Activated effector memory CD4-positive, alpha-beta T cell treated with anti-CD3 and anti-CD28 coated beads, Interleukin-2, amount 50 U/mL, for 16 hours (primary cell): Measurements from ENCODE around the gene AP3B2.
"Not testable (repeated sequence)": the region's sequence is repeated elsewhere in the genome, so short reads cannot be mapped to it uniquely, and the experiment has no call there.

ENCODE experiments used
- DNase-seq: peaks from one replicate; pipeline ENCODE4 v3.0.0-alpha.2; 2020

Gene AP3B2, protein sequence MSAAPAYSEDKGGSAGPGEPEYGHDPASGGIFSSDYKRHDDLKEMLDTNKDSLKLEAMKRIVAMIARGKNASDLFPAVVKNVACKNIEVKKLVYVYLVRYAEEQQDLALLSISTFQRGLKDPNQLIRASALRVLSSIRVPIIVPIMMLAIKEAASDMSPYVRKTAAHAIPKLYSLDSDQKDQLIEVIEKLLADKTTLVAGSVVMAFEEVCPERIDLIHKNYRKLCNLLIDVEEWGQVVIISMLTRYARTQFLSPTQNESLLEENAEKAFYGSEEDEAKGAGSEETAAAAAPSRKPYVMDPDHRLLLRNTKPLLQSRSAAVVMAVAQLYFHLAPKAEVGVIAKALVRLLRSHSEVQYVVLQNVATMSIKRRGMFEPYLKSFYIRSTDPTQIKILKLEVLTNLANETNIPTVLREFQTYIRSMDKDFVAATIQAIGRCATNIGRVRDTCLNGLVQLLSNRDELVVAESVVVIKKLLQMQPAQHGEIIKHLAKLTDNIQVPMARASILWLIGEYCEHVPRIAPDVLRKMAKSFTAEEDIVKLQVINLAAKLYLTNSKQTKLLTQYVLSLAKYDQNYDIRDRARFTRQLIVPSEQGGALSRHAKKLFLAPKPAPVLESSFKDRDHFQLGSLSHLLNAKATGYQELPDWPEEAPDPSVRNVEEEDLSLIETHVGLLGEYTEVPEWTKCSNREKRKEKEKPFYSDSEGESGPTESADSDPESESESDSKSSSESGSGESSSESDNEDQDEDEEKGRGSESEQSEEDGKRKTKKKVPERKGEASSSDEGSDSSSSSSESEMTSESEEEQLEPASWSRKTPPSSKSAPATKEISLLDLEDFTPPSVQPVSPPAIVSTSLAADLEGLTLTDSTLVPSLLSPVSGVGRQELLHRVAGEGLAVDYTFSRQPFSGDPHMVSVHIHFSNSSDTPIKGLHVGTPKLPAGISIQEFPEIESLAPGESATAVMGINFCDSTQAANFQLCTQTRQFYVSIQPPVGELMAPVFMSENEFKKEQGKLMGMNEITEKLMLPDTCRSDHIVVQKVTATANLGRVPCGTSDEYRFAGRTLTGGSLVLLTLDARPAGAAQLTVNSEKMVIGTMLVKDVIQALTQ

DNA sequence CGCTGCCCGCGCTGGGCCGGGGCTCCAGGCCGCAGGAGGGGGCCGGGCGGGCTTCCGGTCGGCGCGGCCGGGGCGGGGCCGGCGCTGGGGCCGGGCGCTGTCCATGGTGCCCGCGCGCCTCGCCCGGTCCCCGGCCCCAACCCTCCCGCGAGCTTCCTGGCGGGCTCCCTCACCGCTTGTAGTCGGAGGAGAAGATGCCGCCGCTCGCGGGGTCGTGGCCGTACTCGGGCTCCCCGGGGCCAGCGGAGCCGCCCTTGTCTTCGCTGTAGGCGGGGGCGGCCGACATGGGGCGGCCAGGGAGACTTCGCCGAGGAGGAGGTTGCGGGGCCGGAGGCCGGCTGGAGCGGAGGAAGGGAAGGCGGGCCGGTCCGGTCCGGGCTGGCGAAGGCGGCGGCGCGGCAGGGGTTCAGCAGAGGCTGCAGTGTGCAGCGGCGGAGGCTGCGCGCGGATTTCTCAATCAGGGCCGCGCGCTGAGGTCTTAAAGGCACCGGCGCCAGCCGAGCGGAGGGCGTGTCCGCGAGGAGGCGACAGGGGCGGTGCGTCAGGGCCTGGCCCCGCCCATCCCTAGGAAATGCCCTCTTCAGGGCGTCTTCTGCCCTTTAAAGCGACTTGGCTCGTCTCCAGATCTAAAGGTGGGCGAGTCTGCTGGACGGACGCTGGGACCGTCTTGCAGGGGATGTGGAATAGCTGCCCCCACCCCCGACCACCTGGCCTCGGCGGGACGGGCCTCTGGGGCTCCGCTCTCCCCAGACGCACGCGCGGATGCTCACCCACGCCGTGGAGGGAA, at the start of gene AP3B2:
Gene AP3B2, minus strand, starts transcription at position 455 of the 787 bp plus-strand sequence. Its CDS starts 169 bp downstream, at position 286.
- peak; percentile 89 for DNase-seq

DNA sequence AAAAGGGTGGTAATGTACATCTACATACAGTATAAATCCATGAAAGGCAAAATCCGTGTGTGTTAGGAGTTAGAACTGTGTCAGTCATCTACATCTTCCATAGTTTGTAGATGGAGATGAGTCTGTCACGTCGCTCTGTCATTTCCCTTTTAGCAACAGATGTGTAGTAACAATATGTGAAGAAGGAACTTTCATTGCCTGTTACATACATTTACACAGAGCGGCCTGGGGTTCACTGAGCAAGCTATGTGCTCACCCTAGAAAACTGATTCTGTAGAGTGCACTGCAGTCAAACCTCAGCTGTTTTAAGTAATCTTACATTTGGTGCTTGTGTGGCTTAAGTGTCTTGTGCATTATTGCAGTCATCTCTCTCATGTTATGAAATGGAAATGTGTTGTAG, 41.6 kb upstream of the AP3B2 start:
- no peak for DNase-seq

DNA sequence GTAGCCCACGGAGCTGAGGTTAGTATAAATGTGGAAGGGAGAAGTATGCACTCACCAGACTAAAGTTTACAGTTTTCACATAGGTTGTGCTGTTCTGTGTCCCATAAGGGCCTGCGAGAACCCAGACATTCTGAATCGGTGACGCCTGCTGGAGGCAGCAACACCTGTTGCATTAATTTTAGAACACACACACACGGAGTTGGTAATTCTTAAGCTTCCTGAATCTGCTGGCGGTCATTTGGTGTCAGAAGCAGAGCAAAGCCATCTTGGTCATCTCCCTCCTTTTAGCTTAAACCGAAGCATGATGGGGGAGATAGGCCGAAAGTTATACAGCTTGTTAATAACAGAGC, 41.1 kb upstream of the AP3B2 start:
- no peak for DNase-seq

DNA sequence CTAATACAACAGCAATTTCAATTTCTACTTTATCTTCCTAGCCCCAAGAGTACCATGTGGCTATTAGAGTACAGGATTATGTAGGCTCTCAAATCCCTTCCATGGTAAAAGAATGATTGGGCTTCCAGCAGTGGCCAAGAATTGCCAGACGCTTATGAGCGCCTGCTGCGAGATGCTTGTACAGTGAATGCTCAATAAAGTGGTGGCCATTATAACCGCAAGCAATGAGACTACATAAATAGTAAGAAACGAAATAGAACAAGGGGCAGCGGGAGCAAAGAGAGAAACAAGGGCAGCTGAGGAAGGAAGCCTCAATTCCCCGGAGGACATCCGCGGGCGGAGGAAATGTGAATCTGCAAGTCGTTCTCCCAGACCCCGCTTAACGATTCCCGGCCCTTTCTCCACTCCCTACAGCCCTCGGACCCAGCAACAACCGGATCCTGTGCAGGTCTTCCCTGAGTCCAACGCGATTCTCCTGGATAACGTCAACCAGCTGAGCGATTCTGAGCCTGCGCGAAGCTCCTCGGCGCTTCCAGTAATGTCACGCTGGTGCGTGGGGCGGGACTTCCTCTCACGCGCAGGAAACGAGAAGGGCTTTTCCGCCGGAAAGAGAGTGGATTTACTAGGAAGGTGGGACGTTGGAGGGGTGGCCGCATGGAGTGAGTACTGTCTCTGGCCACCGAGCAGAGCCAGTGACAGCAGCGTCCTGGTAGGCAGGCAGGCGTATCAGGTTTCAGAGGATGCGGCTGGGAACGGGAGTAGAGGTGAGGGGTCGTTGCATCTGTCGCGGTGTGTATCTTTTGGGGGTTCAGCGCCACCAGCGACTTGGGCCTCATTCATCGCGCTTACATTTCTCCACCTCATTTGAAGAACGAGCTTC, 40.5 kb upstream of the AP3B2 start:
- DNase-seq: peak; percentile 95

DNA sequence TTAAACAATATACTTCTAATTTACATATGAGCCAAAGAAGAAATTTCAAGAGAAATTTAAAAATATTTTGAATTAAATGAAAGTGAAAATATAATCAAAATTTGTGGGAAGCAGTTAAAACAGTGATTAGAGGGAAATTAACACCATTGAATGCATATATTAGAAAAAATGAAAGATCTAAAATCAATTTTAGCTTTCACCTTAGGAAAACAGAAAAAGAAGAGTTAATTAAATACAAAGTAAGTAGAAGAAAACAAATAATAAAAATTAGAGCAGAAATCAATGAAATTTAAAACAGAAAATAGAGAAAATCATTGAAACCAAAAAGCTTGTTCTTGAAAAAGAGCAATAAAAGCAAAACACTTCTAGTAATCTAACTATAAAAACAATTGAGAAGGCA, 38.6 kb upstream of the AP3B2 start:
- no peak for DNase-seq

DNA sequence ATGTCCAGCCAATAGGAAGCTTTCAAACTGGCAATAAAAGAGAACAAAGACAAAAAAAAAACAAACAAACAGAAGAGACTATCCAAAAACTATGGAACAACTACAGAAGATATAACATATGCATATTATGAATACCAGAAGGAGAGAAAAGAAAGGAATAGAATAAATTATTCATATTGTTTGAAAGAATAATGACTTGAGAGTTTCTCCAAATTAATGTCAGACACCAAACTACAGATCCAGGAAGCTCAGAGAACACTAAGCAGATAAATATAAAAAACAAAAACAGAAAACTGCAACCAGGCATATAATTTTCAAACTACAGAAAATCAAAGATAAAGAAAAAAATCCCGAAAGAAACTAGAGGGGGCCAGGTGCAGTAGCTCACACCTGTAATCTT, 34.1 kb upstream of the AP3B2 start:
- no peak for DNase-seq

DNA sequence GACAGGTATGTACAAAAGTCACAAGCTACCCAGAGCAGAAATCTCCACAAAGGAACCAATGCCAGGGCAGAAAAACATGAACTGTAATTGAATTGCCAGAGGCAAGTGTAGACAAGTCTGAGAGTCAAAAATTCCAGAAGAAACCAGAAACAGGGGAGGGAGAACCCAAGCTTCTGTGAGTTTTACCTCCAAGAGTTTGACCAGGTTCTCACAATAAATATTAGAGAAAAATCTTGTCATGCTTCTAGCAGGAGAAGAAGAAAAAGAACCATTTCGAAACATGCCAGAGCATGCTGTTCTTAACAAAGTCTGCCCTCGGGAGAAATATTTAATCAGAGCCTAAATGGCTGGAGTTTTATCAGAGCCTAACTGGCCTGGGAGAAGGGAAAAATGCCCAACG, 32.5 kb upstream of the AP3B2 start:
- no peak for DNase-seq

DNA sequence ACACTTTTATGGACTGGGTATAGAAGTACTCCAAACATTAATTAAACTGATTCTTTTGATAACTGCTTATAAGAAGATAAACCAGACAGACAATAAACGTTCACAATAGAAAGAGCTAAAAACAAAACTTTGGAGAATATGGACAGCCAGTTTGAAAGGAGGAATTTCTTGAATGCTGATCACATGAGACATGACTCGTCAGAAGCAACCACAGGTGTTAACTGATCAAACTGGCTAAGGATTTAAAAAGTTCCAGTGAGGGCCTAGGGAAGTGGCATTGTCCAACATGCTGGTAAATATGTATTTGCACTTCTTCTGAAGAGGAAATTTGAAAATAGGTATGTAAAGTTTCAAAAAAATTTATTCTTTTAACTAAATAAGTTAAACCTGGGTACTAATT, 29.4 kb upstream of the AP3B2 start:
- no peak for DNase-seq

DNA sequence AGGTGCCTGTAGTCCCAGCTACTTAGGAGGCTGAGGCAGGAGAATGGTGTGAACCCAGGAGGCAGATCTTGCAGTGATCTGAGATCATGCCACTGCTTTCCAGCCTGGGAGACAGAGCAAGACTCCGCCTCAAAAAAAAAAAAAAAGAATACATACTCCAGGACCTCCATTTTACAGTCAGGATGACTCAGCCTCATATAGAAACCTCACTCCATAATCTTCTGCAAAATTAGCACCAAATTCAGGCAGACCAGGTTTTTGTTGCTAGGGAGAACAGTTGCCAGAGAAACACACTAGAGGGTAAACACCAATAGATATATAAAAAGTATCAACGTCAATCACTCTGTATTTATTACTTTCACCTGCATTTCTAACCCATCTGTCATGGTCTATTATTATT, 28.3 kb upstream of the AP3B2 start:
- DNase-seq: no peak

DNA sequence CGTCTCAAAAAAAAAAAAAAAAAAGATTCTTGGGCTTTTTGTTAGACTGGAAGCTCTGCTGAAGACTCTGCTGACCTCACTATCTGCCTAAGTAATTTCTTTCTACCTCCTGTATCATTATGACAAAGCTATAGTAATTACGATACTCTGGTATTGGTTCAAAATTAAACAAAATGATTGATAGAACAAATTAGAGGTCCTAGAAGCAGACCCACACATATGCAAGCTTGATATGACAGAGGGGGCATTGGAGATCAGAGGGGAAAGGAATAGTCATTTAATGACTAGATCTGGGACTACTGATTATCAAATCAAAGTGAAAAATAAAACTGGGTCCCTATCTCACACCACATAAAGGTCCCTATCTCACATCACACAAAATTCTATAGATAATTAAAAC, 21.9 kb upstream of the AP3B2 start:
- DNase-seq: no peak

DNA sequence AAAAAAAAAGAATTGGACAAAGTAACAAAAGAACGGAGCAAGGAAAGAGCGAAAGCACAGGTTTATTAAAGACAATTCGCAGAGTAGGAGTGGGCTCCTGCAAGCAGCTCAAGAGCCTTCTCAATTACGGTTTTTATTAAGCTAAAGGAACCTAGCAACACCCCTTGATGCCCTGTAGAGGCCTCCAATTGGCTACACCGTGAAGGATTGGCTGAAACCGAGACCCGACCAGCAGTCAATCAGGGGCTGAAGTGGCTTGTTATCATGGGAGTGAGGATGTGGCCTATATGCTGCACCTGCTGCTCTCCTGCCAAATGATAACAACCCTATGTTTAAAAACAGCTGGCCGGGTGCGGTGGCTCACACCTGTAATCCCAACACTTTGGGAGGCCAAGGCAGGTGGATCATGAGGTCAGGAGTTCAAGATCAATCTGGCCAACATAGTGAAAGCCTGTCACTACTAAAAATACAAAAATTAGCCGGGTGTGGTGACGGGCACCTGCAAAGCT, 20.4 kb upstream of the AP3B2 start:
- DNase-seq: no peak

DNA sequence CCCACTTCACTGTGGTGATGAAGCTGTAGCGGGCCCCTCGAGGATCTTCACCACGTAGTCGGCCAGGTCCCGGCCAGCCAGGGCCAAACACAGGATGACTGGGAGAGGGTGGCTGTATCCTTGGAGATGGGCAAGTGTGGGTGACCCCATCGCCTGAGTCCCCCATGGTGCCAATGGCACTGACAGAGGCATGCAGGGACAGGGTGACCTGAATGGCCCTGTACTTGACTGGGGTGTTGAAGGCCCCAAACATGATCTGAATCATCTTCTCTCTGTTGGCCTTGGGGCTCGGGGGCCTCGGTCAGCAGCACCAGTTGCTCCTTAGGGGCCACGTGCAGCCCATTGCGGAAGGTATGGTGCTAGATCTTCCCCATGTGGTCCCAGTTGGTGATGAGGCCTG, 17.1 kb upstream of the AP3B2 start:
- DNase-seq: no peak

DNA sequence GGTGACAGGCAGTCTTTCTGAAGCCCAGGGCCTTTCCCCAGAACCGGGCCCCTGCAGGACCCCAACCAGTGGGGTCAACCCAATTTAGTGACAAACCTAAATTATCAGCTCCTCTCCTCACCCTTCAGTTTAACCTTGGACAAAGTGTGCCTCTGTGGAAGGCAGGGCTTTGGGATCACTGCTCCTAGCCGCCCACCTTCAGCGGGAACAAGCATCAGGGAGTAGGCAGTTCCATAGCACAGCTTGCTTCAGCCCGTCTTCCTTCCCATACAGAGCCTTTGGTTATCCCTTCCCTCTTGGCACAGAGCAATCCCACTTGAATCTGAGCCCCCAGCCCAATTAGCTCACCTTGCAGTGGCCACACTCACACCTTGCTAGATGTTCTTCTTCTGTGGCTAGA, 5.3 kb upstream of the AP3B2 start:
- DNase-seq: no peak

DNA sequence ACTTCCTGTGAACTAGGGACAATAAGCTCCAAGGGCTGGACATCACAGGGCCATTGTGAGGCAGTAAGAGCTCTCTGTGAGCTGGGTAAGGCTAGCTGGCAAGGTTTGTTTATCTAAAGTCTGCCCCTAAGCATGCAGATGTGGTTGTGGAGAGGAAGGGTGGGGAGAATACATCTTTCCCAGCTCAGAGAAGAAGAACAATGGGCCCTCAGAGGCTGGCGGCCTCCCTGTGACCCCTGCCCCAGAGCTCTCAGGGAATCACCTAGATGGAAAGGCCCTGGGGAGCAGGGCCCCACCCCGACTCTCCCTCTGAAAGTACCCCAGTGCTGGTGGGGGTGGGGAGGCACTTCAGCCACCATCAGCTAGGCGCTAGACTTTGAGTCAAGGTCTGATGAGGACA, 4.3 kb upstream of the AP3B2 start:
- no peak for DNase-seq

DNA sequence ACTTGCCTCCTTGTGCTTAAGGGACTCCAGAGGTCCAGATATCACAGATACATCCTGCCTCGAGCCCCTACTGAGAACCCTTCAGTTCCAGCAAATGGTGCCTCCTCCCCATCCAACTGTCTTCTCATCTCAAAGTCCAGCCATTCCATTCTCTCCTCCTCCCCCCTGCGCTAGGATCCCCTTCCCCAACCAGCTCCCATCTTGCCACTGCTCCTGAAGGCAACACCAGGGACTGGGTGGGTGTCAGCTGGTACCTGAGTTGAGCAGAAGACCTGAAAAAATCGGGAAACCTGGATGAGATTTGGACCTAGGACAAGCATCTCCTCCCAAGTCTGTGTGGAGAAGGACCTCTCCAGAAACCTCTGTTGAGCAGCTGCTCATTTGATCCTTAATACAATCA, 2.4 kb upstream of the AP3B2 start:
- no peak for DNase-seq

DNA sequence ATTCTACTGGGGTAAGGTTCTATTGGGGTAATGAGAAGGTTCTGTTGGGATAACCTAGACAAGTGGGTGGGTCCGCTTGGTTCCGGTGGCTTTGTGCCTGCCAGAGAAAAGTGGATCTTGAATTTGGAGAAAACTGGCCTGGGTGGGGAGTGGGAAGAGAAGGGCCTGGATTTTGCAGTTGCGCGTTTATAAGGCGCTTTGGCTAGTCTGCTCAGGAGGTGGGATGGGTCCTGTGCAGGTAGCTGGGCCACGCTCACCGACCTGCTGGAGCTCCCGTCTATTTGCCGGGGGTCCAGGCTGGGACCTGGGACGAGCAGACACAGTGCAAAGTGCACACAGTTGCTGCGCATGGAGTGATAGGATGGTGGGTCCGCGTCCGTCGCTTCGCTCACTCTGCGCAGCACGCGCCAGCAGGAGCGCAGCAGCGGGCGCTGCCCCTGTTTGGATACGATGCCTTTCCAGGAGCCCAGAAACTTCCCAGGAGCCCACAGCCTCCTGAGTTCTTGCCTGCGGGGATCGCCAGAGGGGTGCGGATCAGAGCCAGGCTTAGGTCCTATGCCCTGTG, 1.3 kb upstream of the AP3B2 start:
- no peak for DNase-seq

DNA sequence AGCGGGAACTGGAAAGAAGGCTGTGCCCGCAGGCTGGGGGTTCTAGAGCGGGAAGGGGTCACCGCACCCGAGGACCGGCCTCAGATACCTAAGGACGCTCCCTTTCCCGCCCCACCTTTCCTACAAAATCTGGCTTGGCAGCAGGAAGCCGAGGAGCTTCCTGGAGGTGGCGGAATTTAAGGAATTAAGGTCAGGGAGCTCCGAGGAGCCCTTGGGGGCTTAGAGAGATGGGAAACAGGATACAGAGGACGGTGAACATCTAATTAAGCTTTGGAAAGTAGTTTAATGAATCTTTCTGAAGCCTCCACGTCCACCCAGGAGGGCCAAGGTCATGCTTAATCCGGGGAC, 507 bp upstream of the AP3B2 start:
- no peak for DNase-seq

DNA sequence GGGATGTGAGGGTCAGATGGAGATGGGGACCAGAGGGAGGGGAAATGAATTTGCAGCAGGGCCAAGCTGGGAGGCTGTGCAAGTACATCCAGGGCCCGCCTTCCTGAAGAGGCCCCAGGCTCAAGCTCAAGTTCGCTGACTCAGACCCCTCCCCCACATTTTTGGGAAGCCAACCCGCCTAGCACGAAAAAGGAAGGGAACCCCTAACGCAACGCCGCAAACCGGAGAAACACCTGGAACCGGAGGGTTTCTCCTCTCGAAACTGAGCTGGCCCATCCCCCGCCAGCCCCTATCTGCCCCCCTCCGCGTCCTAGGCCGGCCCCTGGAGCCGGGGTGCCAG, 624 bp downstream of the AP3B2 start:
- no peak for DNase-seq

DNA sequence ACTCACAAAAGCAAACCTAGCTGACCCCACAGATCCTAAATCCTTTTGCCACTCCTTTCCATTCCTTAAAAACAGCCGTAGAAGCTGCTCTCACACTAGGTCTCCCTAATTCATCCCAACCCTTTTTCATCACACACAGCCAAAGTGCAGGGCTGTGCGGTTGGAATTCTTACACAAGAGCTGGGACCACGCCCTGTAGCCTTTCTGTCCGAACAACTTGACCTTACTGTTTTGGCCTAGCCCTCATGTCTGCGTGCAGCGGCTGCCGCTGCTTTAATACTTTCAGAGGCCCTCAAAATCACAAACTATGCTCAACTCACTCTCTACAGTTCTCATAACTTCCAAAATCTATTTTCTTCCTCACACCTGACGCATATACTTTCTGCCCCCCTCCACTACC, 3.8 kb downstream of the AP3B2 start:
- not testable (repeated sequence) for DNase-seq

DNA sequence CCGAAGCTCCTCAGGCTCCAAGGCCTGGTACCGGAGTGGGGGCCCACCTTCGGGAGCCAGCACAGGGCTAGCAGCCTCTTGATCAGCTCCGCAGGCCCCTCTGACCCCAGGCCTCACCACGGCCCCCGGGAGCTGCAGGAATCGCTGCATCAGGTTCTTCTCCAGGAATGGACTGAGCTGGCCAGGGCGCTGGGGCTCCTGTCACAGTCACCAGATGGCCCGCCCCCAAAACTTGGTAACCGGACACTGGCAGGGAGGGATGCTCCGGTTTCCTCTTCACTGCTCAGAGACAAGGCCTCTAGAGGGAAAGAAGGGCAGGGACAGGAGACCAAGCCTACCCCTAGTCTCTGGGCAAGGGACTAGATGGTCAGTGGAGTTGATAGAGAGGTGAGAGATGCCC, 9.9 kb downstream of the AP3B2 start:
- DNase-seq: no peak

DNA sequence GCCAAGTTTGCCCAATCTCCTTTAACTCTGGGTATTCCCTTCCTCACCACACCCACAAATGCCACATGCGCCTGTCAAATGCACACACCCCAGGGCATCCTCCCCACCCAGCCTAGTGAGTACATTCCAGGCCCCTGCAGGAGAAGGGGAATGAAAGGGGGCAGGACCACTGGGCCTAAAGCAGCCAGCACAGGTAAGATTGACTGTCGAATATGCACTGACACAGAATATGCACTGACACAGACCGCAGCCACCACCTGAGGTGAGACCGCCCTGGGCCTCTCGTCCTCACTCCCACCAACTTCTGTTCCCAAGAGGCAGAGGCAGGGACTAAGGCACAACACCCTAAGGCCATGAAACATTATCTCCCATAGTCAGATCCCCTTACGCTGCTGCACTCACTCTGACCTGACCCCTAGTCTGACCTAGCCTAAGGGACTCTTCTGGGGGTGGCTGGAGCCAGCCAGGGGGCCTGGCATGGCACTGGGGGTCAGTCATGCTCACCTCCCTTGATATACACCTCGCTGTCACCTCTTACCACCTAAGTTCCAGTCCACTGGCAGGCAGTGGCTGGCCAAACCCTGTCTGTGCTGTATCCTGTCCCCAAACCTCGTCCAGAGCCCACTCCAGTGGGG, 10.8 kb downstream of the AP3B2 start:
- DNase-seq: no peak
